GM23338 (cell line): ENCODE data around the gene PDE6A. TPM values are rescaled to one million over a fixed set of nuclear protein-coding genes. Genes with fewer than 3 reads are reported as not detected.

Experiments used
- ATAC-seq: fragments of 200-7000 bp; cut with Tn5 transposase; 3 replicates; pipeline ENCODE4 v1.9.1; 2020
- DNase-seq: peaks from one replicate; pipeline ENCODE4 v3.0.0-alpha.2; 2015; ENCODE audit warnings: low spot score
- H2AFZ ChIP-seq: fragments of 200-600 bp; sonication (generic); 2 replicates; pipeline ENCODE4 v1.8.0; 2016; ENCODE audit warnings: antibody characterized with exemption, mild to moderate bottlenecking, moderate library complexity
- H3F3A ChIP-seq: fragments of 200-600 bp; sonication (generic); replicated peaks from 2 replicates; pipeline ENCODE4 v1.8.0; 2017; ENCODE audit warnings: antibody characterized with exemption, mixed run types, low read depth
- H3K27ac ChIP-seq: fragments of 200-600 bp; sonication (generic); 2 replicates; pipeline ENCODE4 v1.6.1; 2016; ENCODE audit warnings: low read depth
- H3K27me3 ChIP-seq: fragments of 200-600 bp; sonication (generic); 2 replicates; pipeline ENCODE4 v1.8.0; 2016; ENCODE audit warnings: mild to moderate bottlenecking, mixed run types, moderate library complexity; ENCODE audit not compliant: insufficient read depth
- H3K36me3 ChIP-seq: fragments of 200-600 bp; sonication (generic); 2 replicates; pipeline ENCODE4 v1.8.0; 2016; ENCODE audit warnings: mild to moderate bottlenecking; ENCODE audit not compliant: insufficient read depth
- H3K4me1 ChIP-seq: fragments of 200-600 bp; sonication (generic); 2 replicates; pipeline ENCODE4 v1.8.0; 2016; ENCODE audit warnings: mild to moderate bottlenecking, moderate library complexity; ENCODE audit not compliant: insufficient read depth
- H3K4me2 ChIP-seq: fragments of 200-600 bp; sonication (generic); 2 replicates; pipeline ENCODE4 v1.7.1; 2017; ENCODE audit warnings: mixed run types
- H3K4me3 ChIP-seq: fragments of 200-600 bp; sonication (generic); 2 replicates; pipeline ENCODE4 v1.6.1; 2016; ENCODE audit warnings: mixed run types
- H3K79me2 ChIP-seq: fragments of 200-600 bp; sonication (generic); replicated peaks from 2 replicates; pipeline ENCODE4 v1.8.0; 2017; ENCODE audit warnings: mild to moderate bottlenecking; ENCODE audit not compliant: insufficient read depth
- H3K9me2 ChIP-seq: fragments of 200-600 bp; sonication (generic); 2 replicates; pipeline ENCODE4 v1.8.0; 2017; ENCODE audit not compliant: insufficient read depth
- H4K20me1 ChIP-seq: fragments of 200-600 bp; sonication (generic); replicated peaks from 2 replicates; pipeline ENCODE4 v1.8.0; 2017; ENCODE audit warnings: mild to moderate bottlenecking; ENCODE audit not compliant: insufficient read depth
- H3K27ac Mint-ChIP-seq: 2 replicates; pipeline ENCODE4 v1.8.0; 2020; ENCODE audit warnings: inconsistent platforms, mild to moderate bottlenecking, moderate library complexity, mixed read lengths
- H3K27me3 Mint-ChIP-seq: 3 replicates; pipeline ENCODE4 v1.8.0; 2022; ENCODE audit warnings: low read depth, mild to moderate bottlenecking, moderate library complexity, mixed read lengths, inconsistent platforms; ENCODE audit not compliant: insufficient read depth, poor library complexity
- H3K36me3 Mint-ChIP-seq: 3 replicates; pipeline ENCODE4 v1.8.0; 2021; ENCODE audit warnings: low read depth, mild to moderate bottlenecking, inconsistent platforms, moderate library complexity, mixed read lengths
- H3K4me1 Mint-ChIP-seq: 3 replicates; pipeline ENCODE4 v1.8.0; 2020; ENCODE audit warnings: mild to moderate bottlenecking, inconsistent platforms, mixed read lengths
- H3K4me3 Mint-ChIP-seq: 3 replicates; pipeline ENCODE4 v1.8.0; 2021; ENCODE audit warnings: moderate library complexity, mild to moderate bottlenecking, inconsistent platforms, mixed read lengths
- H3K9me3 Mint-ChIP-seq: 3 replicates; pipeline ENCODE4 v1.8.0; 2020; ENCODE audit warnings: moderate library complexity, mild to moderate bottlenecking, inconsistent platforms, mixed read lengths
- CREB1 ChIP-seq: fragments of 250-450 bp; sonication (Bioruptor Pico); IDR thresholded peaks from 2 replicates; pipeline ENCODE4 v1.5.0; 2020; ENCODE audit warnings: low read depth, mild to moderate bottlenecking, moderate library complexity
- CTCF ChIP-seq, 2 experiments: fragments of 200-600 bp in 1 of 2; sonication (generic) in 1 of 2; conservative IDR thresholded peaks; 2 replicates each; pipeline versions ENCODE4 v1.5.1 to v1.6.1; 2016 to 2017; ENCODE audit warnings: antibody characterized with exemption in 2 of 2, low read depth in 2 of 2, mild to moderate bottlenecking in 2 of 2, moderate library complexity in 1 of 2
- EZH2 ChIP-seq: fragments of 200-600 bp; sonication (generic); IDR thresholded peaks from one replicate; pipeline ENCODE4 v1.8.0; 2017; ENCODE audit warnings: antibody characterized with exemption, mild to moderate bottlenecking, low read depth; ENCODE audit not compliant: unreplicated experiment
- EZH2phosphoT487 ChIP-seq: fragments of 200-600 bp; sonication (generic); IDR thresholded peaks from one replicate; pipeline ENCODE4 v1.8.1; 2018; ENCODE audit warnings: antibody characterized with exemption; ENCODE audit not compliant: unreplicated experiment
- JUNB ChIP-seq: IDR thresholded peaks from one replicate; pipeline ENCODE4 v1.6.1; 2016; ENCODE audit warnings: antibody characterized with exemption; ENCODE audit not compliant: unreplicated experiment
- NANOG ChIP-seq: IDR thresholded peaks from 2 replicates; pipeline ENCODE4 v1.6.1; 2016; ENCODE audit warnings: antibody characterized with exemption, borderline replicate concordance
- POLR2AphosphoS5 ChIP-seq: IDR thresholded peaks from 2 replicates; pipeline ENCODE4 v1.6.1; 2016; ENCODE audit warnings: antibody characterized with exemption, low read depth
- STAT1 ChIP-seq: IDR thresholded peaks from one replicate; pipeline ENCODE4 v1.6.1; 2016; ENCODE audit warnings: antibody characterized with exemption; ENCODE audit not compliant: unreplicated experiment
- ZNF114 ChIP-seq: fragments of 250-450 bp; sonication (Bioruptor Pico); IDR thresholded peaks from 2 replicates; pipeline ENCODE4 v1.5.0; 2020; ENCODE audit warnings: mild to moderate bottlenecking, moderate library complexity
- ZNF331 ChIP-seq: fragments of 250-450 bp; sonication (Bioruptor Pico); IDR thresholded peaks from 2 replicates; pipeline ENCODE4 v1.5.0; 2020; ENCODE audit warnings: low read depth, mild to moderate bottlenecking, moderate library complexity
- polyA plus RNA-seq: library from polyadenylated mRNA; unstranded; fragments of >200 nt; fragmentation: Nextera tagmentation; extraction: Ambion mirVana; gene quantifications from 2 replicates; pipeline ENCODE4 v1.2.1, GENCODE V29; 2016
- total RNA-seq: library from RNA; depleted of rRNA; stranded (reverse); fragments of >200 nt; shearing (Covaris generic); gene quantifications from 2 replicates; pipeline ENCODE4 v1.2.3, GENCODE V29; 2014
- TF ChIP-seq, protein P1 (sequence below): IDR thresholded peaks from 2 replicates; pipeline ENCODE4 v1.6.1; 2016; ENCODE audit warnings: antibody characterized with exemption
- TF ChIP-seq, protein P2 (sequence below): IDR thresholded peaks from one replicate; pipeline ENCODE4 v1.6.1; 2018; ENCODE audit warnings: antibody characterized with exemption; ENCODE audit not compliant: unreplicated experiment
- TF ChIP-seq, protein P3 (sequence below): fragments of 250-450 bp; sonication (Bioruptor Pico); IDR thresholded peaks from 2 replicates; pipeline ENCODE4 v1.5.0; 2020; ENCODE audit warnings: mild to moderate bottlenecking, moderate library complexity

Gene PDE6A
- total and polyA plus RNA-seq, 2 experiments from 2014 or later, result 0.08 TPM; not detected in 1

GRCh38 chr5:149988126-149988525 lies 43.5 kb upstream of the PDE6A start:
- Mint-ChIP-seq H3K36me3 (no peaks in the 10 kb centered on the region), H3K4me1 (no peaks in the 10 kb centered on the region), H3K4me3 (no peak overlapping the region), H3K9me3 (no peaks in the 10 kb centered on the region), H3K27me3 (peaks cover 5% of the 10 kb centered on the region), H3K27ac (no peak overlapping the region)
- H3K27ac ChIP-seq, result no peak overlapping the region
- no peaks in the 10 kb centered on the region for H3K36me3 ChIP-seq
- H3K4me2 ChIP-seq, result no peak overlapping the region
- H3K4me1 ChIP-seq, result no peaks in the 10 kb centered on the region
- no peaks in the 10 kb centered on the region for H4K20me1 ChIP-seq
- ATAC-seq, result no peak
- H2AFZ ChIP-seq, result no peak overlapping the region
- H3K4me3 ChIP-seq, result no peak overlapping the region
- H3K27me3 ChIP-seq, result no peaks in the 10 kb centered on the region
- H3K9me2 ChIP-seq, result no peaks in the 10 kb centered on the region
- DNase-seq, result no peak
- no peaks in the 10 kb centered on the region for H3K79me2 ChIP-seq
- TF ChIP-seq NANOG, result no peak
- TF ChIP-seq, protein P1, sequence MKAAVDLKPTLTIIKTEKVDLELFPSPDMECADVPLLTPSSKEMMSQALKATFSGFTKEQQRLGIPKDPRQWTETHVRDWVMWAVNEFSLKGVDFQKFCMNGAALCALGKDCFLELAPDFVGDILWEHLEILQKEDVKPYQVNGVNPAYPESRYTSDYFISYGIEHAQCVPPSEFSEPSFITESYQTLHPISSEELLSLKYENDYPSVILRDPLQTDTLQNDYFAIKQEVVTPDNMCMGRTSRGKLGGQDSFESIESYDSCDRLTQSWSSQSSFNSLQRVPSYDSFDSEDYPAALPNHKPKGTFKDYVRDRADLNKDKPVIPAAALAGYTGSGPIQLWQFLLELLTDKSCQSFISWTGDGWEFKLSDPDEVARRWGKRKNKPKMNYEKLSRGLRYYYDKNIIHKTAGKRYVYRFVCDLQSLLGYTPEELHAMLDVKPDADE, result no peak
- no peak for TF ChIP-seq ZNF114 (CRISPR knock-in tag)
- TF ChIP-seq STAT1, result no peak
- no peak for TF ChIP-seq CREB1 (CRISPR knock-in tag)
- TF ChIP-seq ZNF331 (CRISPR knock-in tag), result no peak
- TF ChIP-seq, protein P2, sequence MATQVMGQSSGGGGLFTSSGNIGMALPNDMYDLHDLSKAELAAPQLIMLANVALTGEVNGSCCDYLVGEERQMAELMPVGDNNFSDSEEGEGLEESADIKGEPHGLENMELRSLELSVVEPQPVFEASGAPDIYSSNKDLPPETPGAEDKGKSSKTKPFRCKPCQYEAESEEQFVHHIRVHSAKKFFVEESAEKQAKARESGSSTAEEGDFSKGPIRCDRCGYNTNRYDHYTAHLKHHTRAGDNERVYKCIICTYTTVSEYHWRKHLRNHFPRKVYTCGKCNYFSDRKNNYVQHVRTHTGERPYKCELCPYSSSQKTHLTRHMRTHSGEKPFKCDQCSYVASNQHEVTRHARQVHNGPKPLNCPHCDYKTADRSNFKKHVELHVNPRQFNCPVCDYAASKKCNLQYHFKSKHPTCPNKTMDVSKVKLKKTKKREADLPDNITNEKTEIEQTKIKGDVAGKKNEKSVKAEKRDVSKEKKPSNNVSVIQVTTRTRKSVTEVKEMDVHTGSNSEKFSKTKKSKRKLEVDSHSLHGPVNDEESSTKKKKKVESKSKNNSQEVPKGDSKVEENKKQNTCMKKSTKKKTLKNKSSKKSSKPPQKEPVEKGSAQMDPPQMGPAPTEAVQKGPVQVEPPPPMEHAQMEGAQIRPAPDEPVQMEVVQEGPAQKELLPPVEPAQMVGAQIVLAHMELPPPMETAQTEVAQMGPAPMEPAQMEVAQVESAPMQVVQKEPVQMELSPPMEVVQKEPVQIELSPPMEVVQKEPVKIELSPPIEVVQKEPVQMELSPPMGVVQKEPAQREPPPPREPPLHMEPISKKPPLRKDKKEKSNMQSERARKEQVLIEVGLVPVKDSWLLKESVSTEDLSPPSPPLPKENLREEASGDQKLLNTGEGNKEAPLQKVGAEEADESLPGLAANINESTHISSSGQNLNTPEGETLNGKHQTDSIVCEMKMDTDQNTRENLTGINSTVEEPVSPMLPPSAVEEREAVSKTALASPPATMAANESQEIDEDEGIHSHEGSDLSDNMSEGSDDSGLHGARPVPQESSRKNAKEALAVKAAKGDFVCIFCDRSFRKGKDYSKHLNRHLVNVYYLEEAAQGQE, result no peak
- no peak for TF ChIP-seq POLR2AphosphoS5
- TF ChIP-seq, protein P3, sequence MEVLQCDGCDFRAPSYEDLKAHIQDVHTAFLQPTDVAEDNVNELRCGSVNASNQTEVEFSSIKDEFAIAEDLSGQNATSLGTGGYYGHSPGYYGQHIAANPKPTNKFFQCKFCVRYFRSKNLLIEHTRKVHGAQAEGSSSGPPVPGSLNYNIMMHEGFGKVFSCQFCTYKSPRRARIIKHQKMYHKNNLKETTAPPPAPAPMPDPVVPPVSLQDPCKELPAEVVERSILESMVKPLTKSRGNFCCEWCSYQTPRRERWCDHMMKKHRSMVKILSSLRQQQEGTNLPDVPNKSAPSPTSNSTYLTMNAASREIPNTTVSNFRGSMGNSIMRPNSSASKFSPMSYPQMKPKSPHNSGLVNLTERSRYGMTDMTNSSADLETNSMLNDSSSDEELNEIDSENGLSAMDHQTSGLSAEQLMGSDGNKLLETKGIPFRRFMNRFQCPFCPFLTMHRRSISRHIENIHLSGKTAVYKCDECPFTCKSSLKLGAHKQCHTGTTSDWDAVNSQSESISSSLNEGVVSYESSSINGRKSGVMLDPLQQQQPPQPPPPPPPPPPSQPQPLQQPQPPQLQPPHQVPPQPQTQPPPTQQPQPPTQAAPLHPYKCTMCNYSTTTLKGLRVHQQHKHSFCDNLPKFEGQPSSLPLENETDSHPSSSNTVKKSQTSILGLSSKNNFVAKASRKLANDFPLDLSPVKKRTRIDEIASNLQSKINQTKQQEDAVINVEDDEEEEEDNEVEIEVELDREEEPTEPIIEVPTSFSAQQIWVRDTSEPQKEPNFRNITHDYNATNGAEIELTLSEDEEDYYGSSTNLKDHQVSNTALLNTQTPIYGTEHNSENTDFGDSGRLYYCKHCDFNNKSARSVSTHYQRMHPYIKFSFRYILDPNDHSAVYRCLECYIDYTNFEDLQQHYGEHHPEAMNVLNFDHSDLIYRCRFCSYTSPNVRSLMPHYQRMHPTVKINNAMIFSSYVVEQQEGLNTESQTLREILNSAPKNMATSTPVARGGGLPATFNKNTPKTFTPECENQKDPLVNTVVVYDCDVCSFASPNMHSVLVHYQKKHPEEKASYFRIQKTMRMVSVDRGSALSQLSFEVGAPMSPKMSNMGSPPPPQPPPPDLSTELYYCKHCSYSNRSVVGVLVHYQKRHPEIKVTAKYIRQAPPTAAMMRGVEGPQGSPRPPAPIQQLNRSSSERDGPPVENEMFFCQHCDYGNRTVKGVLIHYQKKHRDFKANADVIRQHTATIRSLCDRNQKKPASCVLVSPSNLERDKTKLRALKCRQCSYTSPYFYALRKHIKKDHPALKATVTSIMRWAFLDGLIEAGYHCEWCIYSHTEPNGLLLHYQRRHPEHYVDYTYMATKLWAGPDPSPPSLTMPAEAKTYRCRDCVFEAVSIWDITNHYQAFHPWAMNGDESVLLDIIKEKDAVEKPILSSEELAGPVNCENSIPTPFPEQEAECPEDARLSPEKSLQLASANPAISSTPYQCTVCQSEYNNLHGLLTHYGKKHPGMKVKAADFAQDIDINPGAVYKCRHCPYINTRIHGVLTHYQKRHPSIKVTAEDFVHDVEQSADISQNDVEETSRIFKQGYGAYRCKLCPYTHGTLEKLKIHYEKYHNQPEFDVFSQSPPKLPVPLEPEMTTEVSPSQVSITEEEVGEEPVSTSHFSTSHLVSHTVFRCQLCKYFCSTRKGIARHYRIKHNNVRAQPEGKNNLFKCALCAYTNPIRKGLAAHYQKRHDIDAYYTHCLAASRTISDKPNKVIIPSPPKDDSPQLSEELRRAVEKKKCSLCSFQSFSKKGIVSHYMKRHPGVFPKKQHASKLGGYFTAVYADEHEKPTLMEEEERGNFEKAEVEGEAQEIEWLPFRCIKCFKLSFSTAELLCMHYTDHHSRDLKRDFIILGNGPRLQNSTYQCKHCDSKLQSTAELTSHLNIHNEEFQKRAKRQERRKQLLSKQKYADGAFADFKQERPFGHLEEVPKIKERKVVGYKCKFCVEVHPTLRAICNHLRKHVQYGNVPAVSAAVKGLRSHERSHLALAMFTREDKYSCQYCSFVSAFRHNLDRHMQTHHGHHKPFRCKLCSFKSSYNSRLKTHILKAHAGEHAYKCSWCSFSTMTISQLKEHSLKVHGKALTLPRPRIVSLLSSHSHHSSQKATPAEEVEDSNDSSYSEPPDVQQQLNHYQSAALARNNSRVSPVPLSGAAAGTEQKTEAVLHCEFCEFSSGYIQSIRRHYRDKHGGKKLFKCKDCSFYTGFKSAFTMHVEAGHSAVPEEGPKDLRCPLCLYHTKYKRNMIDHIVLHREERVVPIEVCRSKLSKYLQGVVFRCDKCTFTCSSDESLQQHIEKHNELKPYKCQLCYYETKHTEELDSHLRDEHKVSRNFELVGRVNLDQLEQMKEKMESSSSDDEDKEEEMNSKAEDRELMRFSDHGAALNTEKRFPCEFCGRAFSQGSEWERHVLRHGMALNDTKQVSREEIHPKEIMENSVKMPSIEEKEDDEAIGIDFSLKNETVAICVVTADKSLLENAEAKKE (CRISPR knock-in tag), result no peak
- TF ChIP-seq CTCF (conservative IDR thresholded peaks at IDR 0.05; ENCODE audit: low read depth in 2 of 2), result no peak
- TF ChIP-seq EZH2, result no peak
- TF ChIP-seq JUNB, result no peak
- no peak for TF ChIP-seq EZH2phosphoT487
- H3F3A ChIP-seq, result no peaks in the 10 kb centered on the region
